Stimulated activated naive CD4-positive, alpha-beta T cell (primary cell): ENCODE results near the gene LZTFL1.

Source experiments
- DNase-seq, 6 experiments: peaks; one replicate each; lab custom pipeline; 2025; lab: John Stamatoyannopoulos, UW

Gene LZTFL1

GRCh38 chr3:45807681-45808540 is 34.0 kb downstream of the LZTFL1 start:
- no peak for DNase-seq

- DNase-seq = no peak
Observed at GRCh38 chr3:45807133-45807532, 34.8 kb downstream of the LZTFL1 start.

- DNase-seq = no peak
Observed at GRCh38 chr3:45806072-45806471, 35.8 kb downstream of the LZTFL1 start.

- no peak for DNase-seq
Observed at GRCh38 chr3:45803252-45803935, 38.5 kb downstream of the LZTFL1 start.

- no peak for DNase-seq
Observed at GRCh38 chr3:45802146-45802545, 39.8 kb downstream of the LZTFL1 start.

- no peak for DNase-seq
Observed at GRCh38 chr3:45800611-45801010, 41.3 kb downstream of the LZTFL1 start.

- no peak for DNase-seq
Observed at GRCh38 chr3:45799586-45799985, 42.3 kb downstream of the LZTFL1 start.

- DNase-seq = no peak
Observed at GRCh38 chr3:45798034-45798433, 43.9 kb downstream of the LZTFL1 start.

GRCh38 chr3:45796902-45797637 is 44.8 kb downstream of the LZTFL1 start:
- DNase-seq = no peak

- peak in 2 of 6 experiments; percentile 36 to 37 for DNase-seq
Observed at GRCh38 chr3:45795882-45796765, 45.8 kb downstream of the LZTFL1 start, which contains the start of gene SLC6A20. SLC6A20 (minus strand) TSS chr3:45796536; CDS start chr3:45796419, 117 bp downstream.

GRCh38 chr3:45795509-45795881 is 46.4 kb downstream of the LZTFL1 start:
- peak in 3 of 6 experiments; percentile 3 to 55 (median 37) for DNase-seq

GRCh38 chr3:45794660-45795059 is 47.3 kb downstream of the LZTFL1 start:
- DNase-seq = no peak

GRCh38 chr3:45794177-45794560 is 47.8 kb downstream of the LZTFL1 start:
- DNase-seq = no peak

GRCh38 chr3:45793482-45794176 is 48.3 kb downstream of the LZTFL1 start:
- DNase-seq = no peak

GRCh38 chr3:45792516-45793172 is 49.3 kb downstream of the LZTFL1 start:
- DNase-seq = no peak

GRCh38 chr3:45792036-45792435 is 49.9 kb downstream of the LZTFL1 start:
- DNase-seq = no peak

- no peak for DNase-seq
Observed at GRCh38 chr3:45790596-45790995, 51.3 kb downstream of the LZTFL1 start.

- no peak for DNase-seq
Observed at GRCh38 chr3:45789235-45789812, 52.6 kb downstream of the LZTFL1 start.

GRCh38 chr3:45787551-45787950 is 54.4 kb downstream of the LZTFL1 start:
- no peak for DNase-seq
